ENCODE results near the gene UGT1A7. TPM values are rescaled to one million over a fixed set of nuclear protein-coding genes. Genes with fewer than 3 reads are reported as not detected.

UGT1A7 gene
- total RNA-seq, 1 donor from 2014 or later: not detected

DNA sequence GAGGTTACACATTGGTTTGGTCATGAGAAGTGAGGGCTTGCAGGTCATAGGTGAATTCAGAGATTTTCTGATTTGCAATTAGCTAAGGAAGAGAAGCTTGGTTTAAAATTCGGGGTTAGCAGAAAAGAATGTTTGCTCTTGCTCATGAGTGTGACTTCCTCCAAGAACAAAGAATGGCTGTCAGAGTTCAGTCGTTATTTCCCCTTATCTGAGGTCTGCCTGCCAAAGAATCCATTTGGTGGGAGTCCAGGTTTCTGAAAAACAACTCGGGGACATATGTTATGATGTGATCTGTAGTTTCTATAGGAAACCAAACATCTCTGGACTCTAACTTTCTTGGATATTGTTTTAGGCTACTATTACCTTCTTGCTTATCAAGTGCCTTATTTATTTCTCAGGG lies 7.8 kb downstream of the UGT1A7 start:
- Mint-ChIP-seq H3K27me3 (ENCODE audit: low read depth) (no peaks in the 10 kb centered on the region), H3K9me3 (no peaks in the 10 kb centered on the region)

DNA sequence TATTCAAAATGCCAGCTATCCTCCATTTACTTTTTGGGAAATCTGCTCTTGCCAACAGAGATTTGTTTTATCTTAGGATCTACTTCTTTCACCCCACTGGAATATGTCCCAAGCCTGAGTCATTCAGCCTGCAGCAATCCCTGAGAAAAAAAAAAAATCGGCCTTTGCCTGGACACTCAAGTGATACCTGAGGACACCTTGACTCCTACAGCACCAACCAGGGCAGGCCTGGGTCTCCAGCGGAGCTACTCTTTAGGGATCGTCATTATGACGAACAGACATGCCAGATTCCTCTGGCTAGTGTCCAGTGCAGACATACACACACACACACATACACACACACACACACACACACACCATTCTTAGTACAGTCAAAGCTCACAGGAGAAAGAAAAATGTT lies 8.7 kb downstream of the UGT1A7 start:
- Mint-ChIP-seq H3K9me3 (no peaks in the 10 kb centered on the region), H3K27me3 (ENCODE audit: low read depth) (no peaks in the 10 kb centered on the region), H3K27ac (ENCODE audit: unreplicated experiment) (no peak overlapping the region), H3K36me3 (ENCODE audit: low read depth) (no peaks in the 10 kb centered on the region), H3K4me1 (no peaks in the 10 kb centered on the region), H3K4me3 (no peak overlapping the region)
- no peak for DNase-seq (ENCODE audit: low read depth, low spot score)
- TF ChIP-seq, protein P1, sequence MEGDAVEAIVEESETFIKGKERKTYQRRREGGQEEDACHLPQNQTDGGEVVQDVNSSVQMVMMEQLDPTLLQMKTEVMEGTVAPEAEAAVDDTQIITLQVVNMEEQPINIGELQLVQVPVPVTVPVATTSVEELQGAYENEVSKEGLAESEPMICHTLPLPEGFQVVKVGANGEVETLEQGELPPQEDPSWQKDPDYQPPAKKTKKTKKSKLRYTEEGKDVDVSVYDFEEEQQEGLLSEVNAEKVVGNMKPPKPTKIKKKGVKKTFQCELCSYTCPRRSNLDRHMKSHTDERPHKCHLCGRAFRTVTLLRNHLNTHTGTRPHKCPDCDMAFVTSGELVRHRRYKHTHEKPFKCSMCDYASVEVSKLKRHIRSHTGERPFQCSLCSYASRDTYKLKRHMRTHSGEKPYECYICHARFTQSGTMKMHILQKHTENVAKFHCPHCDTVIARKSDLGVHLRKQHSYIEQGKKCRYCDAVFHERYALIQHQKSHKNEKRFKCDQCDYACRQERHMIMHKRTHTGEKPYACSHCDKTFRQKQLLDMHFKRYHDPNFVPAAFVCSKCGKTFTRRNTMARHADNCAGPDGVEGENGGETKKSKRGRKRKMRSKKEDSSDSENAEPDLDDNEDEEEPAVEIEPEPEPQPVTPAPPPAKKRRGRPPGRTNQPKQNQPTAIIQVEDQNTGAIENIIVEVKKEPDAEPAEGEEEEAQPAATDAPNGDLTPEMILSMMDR (conservative IDR thresholded peaks at IDR 0.05): no peak

More for the DNA sequence above, 7.8 kb downstream of the UGT1A7 start:
- H3K36me3 Mint-ChIP-seq (ENCODE audit: low read depth): no peaks in the 10 kb centered on the region
- TF ChIP-seq, protein P1 (conservative IDR thresholded peaks at IDR 0.05): no peak
- DNase-seq (ENCODE audit: low read depth, low spot score): no peak
- H3K4me1 Mint-ChIP-seq: no peaks in the 10 kb centered on the region
- no peak overlapping the region for H3K27ac Mint-ChIP-seq (ENCODE audit: unreplicated experiment)
- no peak overlapping the region for H3K4me3 Mint-ChIP-seq

DNA sequence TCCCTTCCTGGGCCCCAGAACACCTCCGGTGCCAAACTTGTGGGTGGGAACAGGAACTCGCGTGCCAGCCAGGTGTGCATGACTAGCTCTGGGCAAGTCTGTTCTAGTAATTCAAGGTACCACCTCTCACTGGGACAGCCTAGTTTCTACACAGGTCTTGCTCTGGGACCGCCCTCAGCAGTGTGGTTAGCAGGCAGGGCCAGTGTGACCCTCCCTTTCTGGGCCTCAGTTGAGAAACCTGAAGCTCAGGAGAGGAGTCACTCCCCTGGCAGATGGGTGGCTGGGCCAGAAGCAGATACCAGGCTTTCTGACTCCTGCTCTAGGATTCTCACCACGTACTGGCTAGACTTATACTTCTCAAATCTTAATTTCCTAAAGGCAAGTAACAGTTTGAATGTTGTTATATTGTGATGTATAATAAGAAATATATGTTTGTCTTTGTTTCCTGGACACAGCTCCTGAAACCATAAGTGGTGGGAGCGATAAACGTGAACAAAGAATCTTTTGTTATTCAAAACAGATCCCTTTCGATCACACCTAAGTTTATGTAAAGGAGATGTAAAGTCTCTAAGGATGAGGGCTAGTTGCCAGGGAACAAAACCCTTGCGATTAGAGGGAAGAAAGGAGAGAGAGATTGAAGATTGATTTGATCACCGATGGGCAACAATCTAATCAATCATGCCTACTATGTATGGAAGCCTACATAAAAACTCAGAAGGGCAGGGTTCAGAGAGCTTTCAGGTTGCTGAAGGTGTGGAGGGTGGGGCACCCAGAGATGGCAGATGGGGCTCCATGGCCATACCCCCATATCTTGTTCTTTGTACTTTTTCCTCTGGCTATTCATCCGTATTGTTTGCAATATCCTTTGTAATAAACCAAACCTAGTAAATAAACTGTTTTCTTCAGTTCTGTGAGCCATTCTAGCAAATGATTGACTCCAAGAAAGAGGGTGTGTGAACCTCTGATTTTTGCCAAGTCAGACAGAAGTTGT lies 10.0 kb downstream of the UGT1A7 start:
- Mint-ChIP-seq H3K9me3 (no peaks in the 10 kb centered on the region), H3K27ac (ENCODE audit: unreplicated experiment) (peak overlapping the region; percentile 63), H3K4me3 (no peak overlapping the region), H3K4me1 (no peaks in the 10 kb centered on the region), H3K36me3 (ENCODE audit: low read depth) (no peaks in the 10 kb centered on the region), H3K27me3 (ENCODE audit: low read depth) (no peaks in the 10 kb centered on the region)
- no peak for DNase-seq (ENCODE audit: low read depth, low spot score)
- TF ChIP-seq, protein P1 (conservative IDR thresholded peaks at IDR 0.05): no peak

DNA sequence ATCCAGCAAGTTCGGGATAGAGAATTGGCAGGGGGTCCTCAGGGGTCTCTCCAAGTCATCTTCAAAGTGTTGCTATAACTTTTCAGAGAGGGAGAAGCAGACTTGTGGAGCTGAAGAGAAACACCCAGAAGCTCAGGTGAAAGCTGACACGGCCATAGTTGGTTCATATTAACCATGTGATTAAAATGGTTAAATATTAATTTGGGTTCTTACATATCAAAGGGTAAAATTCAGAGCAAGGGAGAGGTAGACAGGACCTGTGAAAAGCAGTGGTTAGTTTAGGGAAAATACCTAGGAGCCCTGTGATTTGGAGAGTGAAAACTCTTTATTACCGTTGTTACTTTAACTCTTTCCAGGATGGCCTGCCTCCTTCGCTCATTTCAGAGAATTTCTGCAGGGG lies 10.9 kb downstream of the UGT1A7 start, which contains the start of gene UGT1A6:
UGT1A6 (plus strand) TSS at position 243 of the 400 bp plus-strand sequence; CDS start at position 358, 115 bp downstream.
- H3K36me3 Mint-ChIP-seq (ENCODE audit: low read depth): no peaks in the 10 kb centered on the region
- H3K27ac Mint-ChIP-seq (ENCODE audit: unreplicated experiment): peak within 1 kb of the TSS; percentile 63

DNA sequence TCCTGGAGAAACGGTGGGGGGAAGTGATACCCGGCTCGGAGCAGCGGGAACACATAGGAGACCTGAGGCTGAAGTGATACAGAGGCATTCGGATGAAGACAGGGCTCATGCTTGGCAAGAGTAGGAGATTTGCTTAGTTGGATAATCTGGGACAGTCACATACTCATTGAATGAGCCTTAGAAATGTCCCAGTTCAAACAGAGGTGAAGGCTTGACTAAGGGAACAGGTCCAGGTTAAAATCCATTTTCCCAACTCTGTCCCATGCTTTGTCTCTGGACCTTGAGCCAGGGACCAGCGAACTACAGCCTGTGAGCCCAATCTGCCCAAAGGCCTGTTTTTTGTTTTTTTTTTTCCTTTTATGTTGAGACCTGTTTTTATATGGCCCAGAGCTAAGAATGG lies 12.3 kb downstream of the UGT1A7 start:
- TF ChIP-seq, protein P1 (conservative IDR thresholded peaks at IDR 0.05): no peak
- Mint-ChIP-seq H3K36me3 (ENCODE audit: low read depth) (peaks cover under 1% of the 10 kb centered on the region), H3K27me3 (ENCODE audit: low read depth) (no peaks in the 10 kb centered on the region), H3K4me3 (no peak overlapping the region), H3K9me3 (peaks cover 7% of the 10 kb centered on the region), H3K4me1 (peaks cover 2% of the 10 kb centered on the region), H3K27ac (ENCODE audit: unreplicated experiment) (no peak overlapping the region)
- DNase-seq (ENCODE audit: low read depth, low spot score): no peak

More for the DNA sequence above, 10.9 kb downstream of the UGT1A7 start, which contains the start of gene UGT1A6:
- Mint-ChIP-seq H3K27me3 (ENCODE audit: low read depth) (no peaks in the 10 kb centered on the region), H3K4me1 (no peaks in the 10 kb centered on the region), H3K4me3 (no peak within 1 kb of the TSS), H3K9me3 (peaks cover 4% of the 10 kb centered on the region)
- no peak for DNase-seq (ENCODE audit: low read depth, low spot score)
- TF ChIP-seq, protein P1 (conservative IDR thresholded peaks at IDR 0.05): no peak
